GM12892 (cell line): ENCODE results near the gene SIK3.

Source experiments
- DNase-seq: peaks from one replicate; pipeline ENCODE4 v3.0.0; 2011; ENCODE audit not compliant: insufficient read length
- FAIRE-seq: peaks from 2 replicates; lab custom pipeline; 2011; peaks lifted over from hg19 to GRCh38; lab: Jason Lieb, UNC
- POLR2A ChIP-seq: IDR thresholded peaks from 2 replicates; pipeline ENCODE4 v1.6.1; 2011; ENCODE audit warnings: low read depth, low read length, control low read depth
- POLR2AphosphoS5 ChIP-seq: IDR thresholded peaks from 2 replicates; pipeline ENCODE4 v1.6.1; 2011; ENCODE audit warnings: low read depth, low read length, control low read depth
- TAF1 ChIP-seq: IDR thresholded peaks from 2 replicates; pipeline ENCODE4 v1.6.1; 2011; ENCODE audit warnings: low read depth, mild to moderate bottlenecking, control low read depth, low read length, borderline replicate concordance

Gene SIK3

DNA sequence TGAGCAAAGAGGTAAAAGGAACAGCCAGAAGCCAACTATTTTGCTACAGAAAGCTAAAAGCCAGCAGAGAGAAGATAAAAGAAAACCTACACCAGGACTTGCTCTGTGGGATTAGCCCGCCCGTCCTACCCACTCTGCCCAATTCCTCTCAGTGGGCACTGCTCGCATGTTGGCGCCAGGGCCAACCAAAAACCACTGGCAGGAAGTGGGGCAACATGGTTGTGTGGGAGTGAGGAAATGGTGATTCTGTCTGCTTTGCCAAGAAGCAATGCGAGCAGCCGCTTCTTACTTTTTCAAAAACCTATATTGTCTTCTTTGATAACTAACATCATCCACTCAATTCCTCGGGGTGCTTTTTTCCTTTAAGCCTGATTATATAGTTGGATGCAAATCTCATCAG lies 246.6 kb downstream of the SIK3 start:
- no peak for TF ChIP-seq TAF1
- TF ChIP-seq POLR2A = no peak
- no peak for TF ChIP-seq POLR2AphosphoS5
- no peak for DNase-seq
- FAIRE-seq = peak; percentile 77

- no peak for FAIRE-seq
- no peak for DNase-seq
- TF ChIP-seq POLR2AphosphoS5 = no peak
- TF ChIP-seq POLR2A = no peak
Measured at GRCh38 chr11:116849486-116849885, 248.7 kb downstream of the SIK3 start.

GRCh38 chr11:116849060-116849459 lies 249.2 kb downstream of the SIK3 start:
- FAIRE-seq = no peak
- TF ChIP-seq TAF1 (no peak), POLR2A (no peak), POLR2AphosphoS5 (no peak)
- DNase-seq = no peak

- TF ChIP-seq POLR2AphosphoS5 = no peak
- TF ChIP-seq POLR2A = no peak
- TF ChIP-seq TAF1 = no peak
- DNase-seq = no peak
- FAIRE-seq = no peak
Measured at GRCh38 chr11:116847612-116848011, 250.6 kb downstream of the SIK3 start.

DNA sequence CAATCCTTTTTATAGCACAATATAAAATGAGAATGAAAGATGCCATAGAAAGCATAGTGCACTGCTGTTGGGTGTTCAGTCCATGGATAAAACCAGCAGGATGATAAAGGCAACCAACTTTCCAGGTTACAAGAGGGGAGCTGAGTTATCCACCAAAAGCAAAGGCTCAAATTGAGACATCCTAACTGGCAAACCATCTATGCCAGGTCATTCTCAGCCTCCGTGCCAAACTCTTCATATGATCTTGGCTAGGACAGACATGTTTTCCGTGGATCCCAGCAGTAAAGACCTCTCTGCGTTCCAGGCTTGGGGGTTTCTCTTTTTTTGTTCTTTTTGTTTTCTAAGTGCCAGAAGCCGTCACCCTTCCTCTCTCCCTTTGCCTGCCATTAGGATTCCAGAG lies 253.5 kb downstream of the SIK3 start:
- FAIRE-seq (no peak), DNase-seq (no peak)
- TF ChIP-seq TAF1 (no peak), POLR2AphosphoS5 (no peak), POLR2A (no peak)

- TF ChIP-seq POLR2AphosphoS5 = no peak
- no peak for TF ChIP-seq POLR2A
- TF ChIP-seq TAF1 = no peak
- no peak for FAIRE-seq
- DNase-seq = no peak
Measured at GRCh38 chr11:116843661-116844060, 254.6 kb downstream of the SIK3 start.

- no peak for DNase-seq
- no peak for FAIRE-seq
Measured at GRCh38 chr11:116842909-116843308, 255.3 kb downstream of the SIK3 start.

DNA sequence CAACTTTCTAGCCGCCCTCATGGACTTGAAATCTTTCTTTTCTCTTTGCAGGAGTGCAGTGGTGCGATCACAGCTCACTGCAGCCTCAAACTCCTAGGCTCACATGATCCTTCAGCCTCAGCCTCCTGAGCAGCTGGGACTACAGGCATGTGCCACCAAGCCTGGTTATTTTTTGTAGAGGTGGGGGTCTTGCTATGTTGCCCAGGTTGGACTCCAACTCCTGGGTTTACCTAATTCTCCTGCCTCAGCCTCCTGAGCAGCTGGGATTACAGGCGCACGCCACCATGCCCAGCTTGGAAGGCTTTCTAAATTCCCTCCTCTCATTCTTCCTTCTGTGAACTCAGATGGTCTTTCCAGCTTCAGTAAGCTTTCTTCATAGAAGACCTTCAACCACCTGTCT lies 256.1 kb downstream of the SIK3 start:
- FAIRE-seq = no peak

More at GRCh38 chr11:116842909-116843308, 255.3 kb downstream of the SIK3 start:
- no peak for TF ChIP-seq POLR2A
- TF ChIP-seq POLR2AphosphoS5 = no peak
- TF ChIP-seq TAF1 = no peak

DNA sequence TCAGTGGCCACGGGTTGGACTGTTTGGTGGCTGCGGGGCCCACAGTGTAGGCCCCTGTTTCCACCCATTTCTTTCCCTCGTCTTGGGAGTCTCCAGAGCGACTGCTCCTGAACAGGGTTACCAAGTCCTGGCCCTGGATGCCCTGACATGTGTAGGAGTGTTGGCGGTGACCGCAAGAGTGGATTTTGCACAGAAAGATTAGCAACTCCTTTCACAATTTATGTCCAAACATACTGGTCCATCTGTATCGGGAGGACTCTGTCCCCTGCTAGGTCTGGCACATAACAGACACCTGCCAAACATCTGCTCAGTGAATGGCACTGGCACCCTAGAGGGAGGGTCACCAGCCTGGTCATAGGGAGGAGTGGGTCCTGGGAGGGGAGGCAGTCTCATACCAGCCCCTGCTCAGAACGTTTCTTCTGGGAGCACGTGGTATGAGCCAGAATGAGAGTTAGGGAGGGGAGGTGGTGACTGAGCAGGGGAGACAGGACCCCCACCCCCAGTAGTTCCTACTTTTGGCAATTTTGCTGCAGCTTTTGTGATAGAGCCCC lies 257.4 kb downstream of the SIK3 start:
- DNase-seq (no peak), FAIRE-seq (no peak)
- no peak for TF ChIP-seq POLR2A
- no peak for TF ChIP-seq POLR2AphosphoS5
- TF ChIP-seq TAF1 = no peak

More for the DNA sequence above, 256.1 kb downstream of the SIK3 start:
- TF ChIP-seq POLR2AphosphoS5 = no peak
- TF ChIP-seq POLR2A = no peak
- no peak for TF ChIP-seq TAF1
- DNase-seq = no peak

GRCh38 chr11:116840224-116840745 lies 257.9 kb downstream of the SIK3 start:
- FAIRE-seq (no peak), DNase-seq (no peak)
- TF ChIP-seq POLR2AphosphoS5 (no peak), POLR2A (no peak), TAF1 (no peak)

DNA sequence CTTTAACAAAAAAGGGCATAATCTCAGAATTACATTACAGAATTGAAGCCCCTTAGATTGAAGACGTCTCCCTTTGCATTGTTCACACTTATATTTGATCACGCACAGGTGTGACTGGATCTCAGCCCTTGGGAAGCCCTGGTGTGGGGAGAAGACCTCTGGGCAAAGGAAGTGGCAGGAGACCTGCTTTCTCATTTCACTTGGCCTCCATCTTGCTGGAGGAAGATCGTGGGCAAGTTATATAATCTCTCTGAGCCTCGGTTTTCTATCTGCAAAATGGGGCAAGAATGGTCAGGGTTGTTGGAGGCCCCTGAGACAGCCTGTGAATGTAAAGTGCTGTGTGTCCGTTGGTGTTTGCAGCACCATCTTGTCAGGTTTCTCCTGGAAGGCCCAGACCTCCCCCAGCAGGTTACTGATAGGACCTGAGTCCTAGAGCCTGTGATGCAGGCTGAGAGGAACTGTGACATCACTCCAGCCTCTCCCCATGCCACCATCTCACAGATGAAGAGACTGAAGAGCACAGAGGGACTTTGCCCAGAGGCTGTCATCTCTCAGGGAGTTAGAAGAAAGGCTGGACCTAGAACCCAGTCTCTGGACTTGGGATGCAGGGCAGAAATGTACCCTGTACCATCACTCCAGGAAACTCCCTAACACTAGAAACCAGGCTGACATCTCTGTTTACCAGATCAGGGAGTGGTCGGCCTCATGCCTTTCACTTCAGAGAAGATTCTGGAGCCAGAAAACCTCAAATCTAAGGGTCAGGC lies 259.7 kb downstream of the SIK3 start:
- no peak for DNase-seq
- no peak for TF ChIP-seq POLR2AphosphoS5
- TF ChIP-seq POLR2A = no peak
- no peak for TF ChIP-seq TAF1
- FAIRE-seq = no peak
